Osteoblast (primary cell): ENCODE data around the gene LAMA4. TPM values are rescaled to one million over a fixed set of nuclear protein-coding genes. Genes with fewer than 3 reads are reported as not detected.
A peak's percentile ranks its signal among the peaks of the same experiment; 100 is the strongest.
"Not testable (repeated sequence)": the region's sequence is repeated elsewhere in the genome, so short reads cannot be mapped to it uniquely, and the experiment has no call there.

Source experiments
- DNase-seq: peaks from one replicate; pipeline ENCODE4 v3.0.0; 2011; ENCODE audit warnings: low spot score, mixed read lengths; ENCODE audit not compliant: insufficient read length; ENCODE audit errors: missing footprints
- H2AFZ ChIP-seq: 2 replicates; pipeline ENCODE4 v1.6.0; 2011; ENCODE audit warnings: mild to moderate bottlenecking, low read length
- H3K27ac ChIP-seq: 2 replicates; pipeline ENCODE4 v1.5.1; 2011; ENCODE audit warnings: mild to moderate bottlenecking, low read depth, low read length, moderate library complexity
- H3K27me3 ChIP-seq: 2 replicates; pipeline ENCODE4 v1.6.0; 2012; ENCODE audit warnings: mild to moderate bottlenecking, control low read depth, inconsistent platforms, low read length, moderate library complexity; ENCODE audit not compliant: insufficient read depth
- H3K36me3 ChIP-seq: 2 replicates; pipeline ENCODE4 v1.5.1; 2011; ENCODE audit warnings: mild to moderate bottlenecking, low read length, control low read depth, moderate library complexity; ENCODE audit not compliant: insufficient read depth
- H3K4me1 ChIP-seq: 2 replicates; pipeline ENCODE4 v1.5.1; 2011; ENCODE audit warnings: mild to moderate bottlenecking, low read length, control low read depth, moderate library complexity; ENCODE audit not compliant: insufficient read depth
- H3K4me2 ChIP-seq: 2 replicates; pipeline ENCODE4 v1.6.0; 2011; ENCODE audit warnings: mild to moderate bottlenecking, low read length; ENCODE audit not compliant: insufficient read depth
- H3K4me3 ChIP-seq: fragments of 200-600 bp; sonication (generic); 3 replicates; pipeline ENCODE4 v1.5.1; 2012; ENCODE audit warnings: mild to moderate bottlenecking, low read length, inconsistent platforms; ENCODE audit not compliant: insufficient read depth
- H3K79me2 ChIP-seq: 2 replicates; pipeline ENCODE4 v1.6.0; 2012; ENCODE audit warnings: mild to moderate bottlenecking, low read length, control low read depth, inconsistent platforms; ENCODE audit not compliant: insufficient read depth
- H3K9me3 ChIP-seq: 2 replicates; pipeline ENCODE4 v1.5.1; 2011; ENCODE audit warnings: low read depth, low read length, control low read depth
- H4K20me1 ChIP-seq: 2 replicates; pipeline ENCODE4 v1.6.0; 2012; ENCODE audit warnings: mild to moderate bottlenecking, low read length, control low read depth; ENCODE audit not compliant: insufficient read depth
- CTCF ChIP-seq: IDR thresholded peaks from 2 replicates; pipeline ENCODE4 v1.5.1; 2011; ENCODE audit warnings: mild to moderate bottlenecking, low read depth, low read length, moderate library complexity; ENCODE audit errors: extremely low read depth
- total RNA-seq: library from RNA; depleted of rRNA; stranded (reverse); fragments of >200 nt; gene quantifications from 2 replicates; pipeline ENCODE4 v1.2.3, GENCODE V29; 2012

The LAMA4 gene
- total RNA-seq, 1 donor = 260 TPM

GRCh38 chr6:112106562-112106961 is 147.8 kb downstream of the LAMA4 start:
- no peaks in the 10 kb centered on the region for H3K27me3 ChIP-seq
- no peak for TF ChIP-seq CTCF
- no peak overlapping the region for H3K4me3 ChIP-seq
- H3K9me3 ChIP-seq = no peaks in the 10 kb centered on the region
- no peak for DNase-seq
- H4K20me1 ChIP-seq = no peaks in the 10 kb centered on the region
- no peak overlapping the region for H3K27ac ChIP-seq
- no peak overlapping the region for H3K4me2 ChIP-seq
- no peaks in the 10 kb centered on the region for H3K79me2 ChIP-seq
- peaks cover 67% of the 10 kb centered on the region for H3K36me3 ChIP-seq
- no peaks in the 10 kb centered on the region for H3K4me1 ChIP-seq
- H2AFZ ChIP-seq = no peak overlapping the region

DNA sequence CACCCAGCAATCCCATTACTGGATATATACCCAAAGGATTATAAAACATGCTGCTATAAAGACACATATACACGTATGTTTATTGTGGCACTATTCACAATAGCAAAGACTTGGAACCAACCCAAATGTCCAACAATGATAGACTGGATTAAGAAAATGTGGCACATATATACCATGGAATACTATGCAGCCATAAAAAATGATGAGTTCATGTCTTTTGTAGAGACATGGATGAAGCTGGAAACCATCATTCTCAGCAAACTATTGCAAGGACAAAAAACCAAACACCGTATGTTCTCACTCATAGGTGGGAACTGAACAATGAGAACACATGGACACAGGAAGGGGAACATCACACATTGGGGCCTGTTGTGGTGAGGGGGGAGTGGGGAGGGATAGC is 148.3 kb downstream of the LAMA4 start:
- H3K27ac ChIP-seq, H3K79me2 ChIP-seq, H2AFZ ChIP-seq, DNase-seq, H3K4me2 ChIP-seq, H4K20me1 ChIP-seq, H3K4me1 ChIP-seq, H3K4me3 ChIP-seq, H3K9me3 ChIP-seq, H3K27me3 ChIP-seq: not testable (repeated sequence)
- peaks cover 61% of the 10 kb centered on the region for H3K36me3 ChIP-seq

DNA sequence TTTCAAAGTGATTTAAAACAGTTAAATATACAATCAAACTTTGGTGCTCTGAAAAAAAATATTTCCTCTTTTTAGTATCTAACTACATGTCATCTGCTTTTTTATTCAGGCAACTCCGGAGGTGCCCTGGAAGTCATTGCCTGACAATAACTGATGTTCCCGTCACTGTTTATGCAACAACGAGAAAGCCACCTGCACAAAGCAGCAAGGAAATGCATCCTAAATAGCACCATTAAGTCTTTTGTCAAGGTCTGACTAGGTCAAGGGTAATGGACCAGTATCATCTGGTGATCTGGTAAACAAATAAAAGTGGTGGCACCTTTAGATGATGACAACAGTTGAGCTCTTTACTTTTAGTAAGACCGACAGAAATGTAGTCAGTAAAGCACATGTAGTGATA is 153.8 kb downstream of the LAMA4 start:
- no peaks in the 10 kb centered on the region for H4K20me1 ChIP-seq
- no peak overlapping the region for H3K27ac ChIP-seq
- no peak for TF ChIP-seq CTCF
- peaks cover 21% of the 10 kb centered on the region for H3K36me3 ChIP-seq
- no peaks in the 10 kb centered on the region for H3K27me3 ChIP-seq
- H3K4me3 ChIP-seq = no peak overlapping the region
- no peaks in the 10 kb centered on the region for H3K9me3 ChIP-seq
- DNase-seq = no peak
- no peaks in the 10 kb centered on the region for H3K4me1 ChIP-seq
- H3K4me2 ChIP-seq = no peak overlapping the region
- no peak overlapping the region for H2AFZ ChIP-seq
- no peaks in the 10 kb centered on the region for H3K79me2 ChIP-seq

GRCh38 chr6:112096901-112097300 is 157.5 kb downstream of the LAMA4 start:
- TF ChIP-seq CTCF = no peak
- no peak for DNase-seq
- Histone ChIP-seq H3K4me3 (no peak overlapping the region), H4K20me1 (no peaks in the 10 kb centered on the region), H3K4me2 (no peak overlapping the region), H3K79me2 (no peaks in the 10 kb centered on the region), H3K4me1 (no peaks in the 10 kb centered on the region), H2AFZ (no peak overlapping the region), H3K27me3 (no peaks in the 10 kb centered on the region), H3K9me3 (no peaks in the 10 kb centered on the region), H3K27ac (no peak overlapping the region), H3K36me3 (peaks cover 7% of the 10 kb centered on the region)

DNA sequence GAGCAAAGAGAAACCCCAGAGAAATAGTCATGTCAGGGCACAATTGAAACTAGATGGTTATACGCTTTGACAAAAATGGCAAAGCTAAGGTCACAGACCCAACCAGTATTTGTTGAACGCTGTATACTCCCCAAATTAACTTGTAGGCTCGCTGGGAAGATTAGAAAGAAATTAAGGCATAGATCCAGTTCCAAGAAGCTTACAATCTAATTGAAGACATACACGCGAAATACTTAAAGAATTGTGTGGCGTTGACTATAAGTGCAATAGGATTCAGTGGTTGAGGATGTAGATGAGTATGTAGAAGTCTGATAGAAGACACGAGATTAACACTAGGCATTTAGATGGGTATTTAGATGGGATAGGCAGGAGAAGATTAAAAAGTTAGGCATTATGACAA is 166.5 kb downstream of the LAMA4 start:
- Histone ChIP-seq H3K4me2 (peak overlapping the region; percentile 89), H3K4me3 (peak overlapping the region; percentile 93), H3K4me1 (peaks cover 5% of the 10 kb centered on the region), H3K79me2 (peaks cover 5% of the 10 kb centered on the region), H3K36me3 (peaks cover 16% of the 10 kb centered on the region), H3K27me3 (no peaks in the 10 kb centered on the region), H3K27ac (peak overlapping the region; percentile 93), H3K9me3 (no peaks in the 10 kb centered on the region), H2AFZ (peak overlapping the region; percentile 82), H4K20me1 (no peaks in the 10 kb centered on the region)
- no peak for DNase-seq
- no peak for TF ChIP-seq CTCF
